Peyer's patch (tissue), 4 donors: ENCODE measurements around the gene LRTM2. TPM values are rescaled to one million over a fixed set of nuclear protein-coding genes. Genes with fewer than 3 reads are reported as not detected.

ENCODE experiments used
- DNase-seq, 3 donors: peaks; one replicate each; pipeline ENCODE4 v3.0.0-alpha.2; 2017 to 2019
- H3K27ac ChIP-seq, 4 donors: fragments of 200-600 bp; sonication (generic); one replicate each; pipeline ENCODE4 v1.5.1; 2016 to 2019
- H3K27me3 ChIP-seq, 2 donors: fragments of 200-600 bp; sonication (generic); one replicate each; pipeline ENCODE4 v1.5.1; 2019
- H3K36me3 ChIP-seq, 3 donors: fragments of 200-600 bp; sonication (generic); one replicate each; pipeline ENCODE4 v1.5.1; 2016 to 2019
- H3K4me1 ChIP-seq, 4 donors: fragments of 200-600 bp; sonication (generic); one replicate each; pipeline ENCODE4 v1.5.1; 2016 to 2019
- H3K4me3 ChIP-seq, 4 donors: fragments of 200-600 bp; sonication (generic); 1 replicate in 3 of 4; 2 replicates in 1 of 4; pipeline ENCODE4 v1.5.1; 2016 to 2019; ENCODE audit warnings: mild to moderate bottlenecking in 1 of 4
- H3K9me3 ChIP-seq, 4 donors: fragments of 200-600 bp; sonication (generic); one replicate each; pipeline ENCODE4 v1.5.1; 2016 to 2019; ENCODE audit warnings: mild to moderate bottlenecking in 1 of 4
- POLR2A ChIP-seq, 2 donors: fragments of 450-650 bp; IDR thresholded peaks; one replicate each; pipeline ENCODE4 v1.5.1; 2017; ENCODE audit warnings: antibody characterized with exemption in 2 of 2, mild to moderate bottlenecking in 2 of 2, moderate library complexity in 2 of 2
- total RNA-seq, 4 donors: library from RNA; depleted of rRNA; stranded (reverse); fragments of >200 nt; gene quantifications; one replicate each; pipeline ENCODE4 v1.1.0, GENCODE V29; 2016
- TF ChIP-seq, protein P1 (sequence below), 6 experiments: fragments of 450-650 bp in 4 of 6; fragments of 200-600 bp in 2 of 6; sonication (generic) in 1 of 6; IDR thresholded peaks; one replicate each; pipeline ENCODE4 v1.5.1; 2017 to 2019; ENCODE audit warnings: antibody characterized with exemption in 6 of 6, mild to moderate bottlenecking in 3 of 6, moderate library complexity in 1 of 6

Gene LRTM2
- total RNA-seq, 4 donors from 2014 or later: not detected

DNA sequence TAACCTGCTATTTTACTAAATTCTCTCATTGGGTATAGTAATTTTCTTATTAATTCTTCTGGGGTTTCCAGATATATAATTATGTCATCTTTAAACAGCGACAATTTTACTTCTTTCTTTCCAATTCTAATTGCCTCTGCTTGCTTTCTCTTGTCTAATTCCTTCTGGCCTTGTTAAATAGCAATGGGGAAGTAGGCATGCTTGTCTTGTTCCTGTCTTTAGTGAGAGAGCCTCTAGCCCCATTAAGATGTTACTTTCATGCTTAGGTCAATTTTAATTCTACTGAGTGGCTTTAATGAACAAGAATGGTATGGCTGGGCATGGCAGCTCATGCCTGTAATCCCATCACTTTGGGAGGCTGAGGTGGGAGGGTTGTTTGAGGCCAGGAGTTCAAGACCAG, 31.7 kb downstream of the LRTM2 start:
- Histone ChIP-seq H3K27me3 (no peaks in the 10 kb centered on the region), H3K27ac (no peak overlapping the region), H3K36me3 (no peaks in the 10 kb centered on the region), H3K9me3 (peaks cover 0 to 5% (median 0%) of the 10 kb centered on the region in 4 donors), H3K4me1 (no peaks in the 10 kb centered on the region), H3K4me3 (no peak overlapping the region)
- TF ChIP-seq, protein P1, sequence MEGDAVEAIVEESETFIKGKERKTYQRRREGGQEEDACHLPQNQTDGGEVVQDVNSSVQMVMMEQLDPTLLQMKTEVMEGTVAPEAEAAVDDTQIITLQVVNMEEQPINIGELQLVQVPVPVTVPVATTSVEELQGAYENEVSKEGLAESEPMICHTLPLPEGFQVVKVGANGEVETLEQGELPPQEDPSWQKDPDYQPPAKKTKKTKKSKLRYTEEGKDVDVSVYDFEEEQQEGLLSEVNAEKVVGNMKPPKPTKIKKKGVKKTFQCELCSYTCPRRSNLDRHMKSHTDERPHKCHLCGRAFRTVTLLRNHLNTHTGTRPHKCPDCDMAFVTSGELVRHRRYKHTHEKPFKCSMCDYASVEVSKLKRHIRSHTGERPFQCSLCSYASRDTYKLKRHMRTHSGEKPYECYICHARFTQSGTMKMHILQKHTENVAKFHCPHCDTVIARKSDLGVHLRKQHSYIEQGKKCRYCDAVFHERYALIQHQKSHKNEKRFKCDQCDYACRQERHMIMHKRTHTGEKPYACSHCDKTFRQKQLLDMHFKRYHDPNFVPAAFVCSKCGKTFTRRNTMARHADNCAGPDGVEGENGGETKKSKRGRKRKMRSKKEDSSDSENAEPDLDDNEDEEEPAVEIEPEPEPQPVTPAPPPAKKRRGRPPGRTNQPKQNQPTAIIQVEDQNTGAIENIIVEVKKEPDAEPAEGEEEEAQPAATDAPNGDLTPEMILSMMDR (IDR thresholded peaks at IDR 0.05): no peak
- TF ChIP-seq POLR2A (IDR thresholded peaks at IDR 0.05): no peak
- DNase-seq: no peak

DNA sequence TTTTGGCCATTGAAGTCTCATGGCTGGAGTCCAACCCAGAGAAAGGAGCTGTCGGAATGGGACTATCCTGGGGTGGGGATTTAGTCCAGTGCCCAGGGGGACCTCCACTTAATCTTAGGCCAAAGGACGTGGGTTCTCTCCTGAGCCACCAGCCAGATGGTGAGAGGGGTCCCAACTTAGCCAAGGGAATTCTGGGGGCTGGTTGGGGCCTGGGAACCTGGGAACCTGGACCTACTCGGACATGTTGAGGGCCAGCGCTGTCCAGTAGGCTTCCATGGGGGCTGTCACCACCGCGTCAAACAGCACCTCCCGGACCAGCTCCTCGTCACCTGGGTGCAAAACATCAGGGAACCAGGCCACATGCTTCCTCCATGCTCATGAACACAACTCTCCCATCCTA, 33.4 kb downstream of the LRTM2 start:
- Histone ChIP-seq H3K27ac (no peak overlapping the region), H3K4me3 (no peak overlapping the region), H3K4me1 (no peaks in the 10 kb centered on the region), H3K36me3 (no peaks in the 10 kb centered on the region), H3K27me3 (no peaks in the 10 kb centered on the region), H3K9me3 (peaks cover 0 to 5% (median 0%) of the 10 kb centered on the region in 4 donors)
- TF ChIP-seq, protein P1 (IDR thresholded peaks at IDR 0.05): no peak
- TF ChIP-seq POLR2A (IDR thresholded peaks at IDR 0.05): no peak
- DNase-seq: peak in 1 of 3 donors; percentile 17

GRCh38 chr12:1855241-1855640, 34.9 kb downstream of the LRTM2 start:
- TF ChIP-seq, protein P1 (IDR thresholded peaks at IDR 0.05): no peak
- no peak for TF ChIP-seq POLR2A (IDR thresholded peaks at IDR 0.05)
- Histone ChIP-seq H3K27ac (no peak overlapping the region), H3K27me3 (no peaks in the 10 kb centered on the region), H3K36me3 (no peaks in the 10 kb centered on the region), H3K4me1 (no peaks in the 10 kb centered on the region), H3K9me3 (peaks cover 0 to 5% (median 0%) of the 10 kb centered on the region in 4 donors), H3K4me3 (no peak overlapping the region)
- no peak for DNase-seq

GRCh38 chr12:1857086-1857485, 36.7 kb downstream of the LRTM2 start:
- peaks cover 0 to 5% (median 0%) of the 10 kb centered on the region in 4 donors for H3K9me3 ChIP-seq
- H3K27me3 ChIP-seq: no peaks in the 10 kb centered on the region
- TF ChIP-seq POLR2A (IDR thresholded peaks at IDR 0.05): no peak
- TF ChIP-seq, protein P1 (IDR thresholded peaks at IDR 0.05): no peak
- no peak overlapping the region for H3K27ac ChIP-seq
- no peaks in the 10 kb centered on the region for H3K36me3 ChIP-seq
- DNase-seq: no peak
- no peak overlapping the region for H3K4me3 ChIP-seq
- H3K4me1 ChIP-seq: no peaks in the 10 kb centered on the region

DNA sequence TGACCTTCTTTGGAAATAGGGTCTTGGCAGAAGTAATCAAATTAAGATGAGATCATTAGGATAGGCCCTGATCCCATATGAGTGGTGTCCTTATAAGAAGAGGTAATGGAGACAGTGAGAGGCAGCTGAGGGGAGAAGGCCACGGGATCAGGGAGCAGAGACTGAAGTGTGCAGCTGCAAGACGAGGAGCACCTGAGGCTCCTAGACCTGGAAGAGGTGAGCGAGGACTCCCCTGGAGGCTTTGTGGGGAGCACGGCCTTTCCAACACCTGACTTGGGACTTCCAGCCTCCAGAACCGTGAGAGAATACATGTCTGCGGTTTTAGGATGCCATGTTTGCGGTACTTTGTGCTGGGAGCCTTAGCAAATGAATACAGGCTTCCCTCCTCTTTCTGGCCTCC, 37.5 kb downstream of the LRTM2 start:
- H3K4me1 ChIP-seq: no peaks in the 10 kb centered on the region
- H3K4me3 ChIP-seq: no peak overlapping the region
- no peaks in the 10 kb centered on the region for H3K27me3 ChIP-seq
- no peaks in the 10 kb centered on the region for H3K36me3 ChIP-seq
- peaks cover 0 to 5% (median 0%) of the 10 kb centered on the region in 4 donors for H3K9me3 ChIP-seq
- DNase-seq: peak in 1 of 3 donors; percentile 15
- TF ChIP-seq, protein P1 (IDR thresholded peaks at IDR 0.05): no peak
- no peak for TF ChIP-seq POLR2A (IDR thresholded peaks at IDR 0.05)
- no peak overlapping the region for H3K27ac ChIP-seq

DNA sequence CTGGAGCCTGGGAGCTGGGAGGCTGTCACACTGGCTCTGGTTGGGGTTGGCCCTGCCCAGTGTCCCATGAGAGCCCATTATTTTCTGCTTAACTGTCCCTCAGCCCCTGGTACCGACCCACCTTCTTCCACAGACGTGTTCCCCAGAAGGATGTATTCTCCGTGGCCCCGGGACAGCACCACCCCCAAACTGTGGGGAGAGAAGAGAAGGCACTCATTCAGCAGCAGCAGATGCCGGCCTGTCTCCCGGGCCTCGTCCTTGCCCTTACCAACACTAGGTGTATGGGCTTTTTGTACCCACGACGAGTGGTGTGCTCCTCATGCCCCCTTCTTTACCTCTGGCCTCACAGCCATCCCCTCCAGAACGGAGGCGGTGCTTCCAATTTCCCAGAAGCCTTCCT, 38.1 kb downstream of the LRTM2 start:
- H3K27me3 ChIP-seq: no peaks in the 10 kb centered on the region
- DNase-seq: peak in 1 of 3 donors; percentile 23
- TF ChIP-seq, protein P1 (IDR thresholded peaks at IDR 0.05): no peak
- no peak for TF ChIP-seq POLR2A (IDR thresholded peaks at IDR 0.05)

More for the DNA sequence above, 38.1 kb downstream of the LRTM2 start:
- H3K27ac ChIP-seq: no peak overlapping the region
- no peak overlapping the region for H3K4me3 ChIP-seq
- no peaks in the 10 kb centered on the region for H3K36me3 ChIP-seq
- H3K4me1 ChIP-seq: no peaks in the 10 kb centered on the region
- H3K9me3 ChIP-seq: peaks cover 0 to 5% (median 0%) of the 10 kb centered on the region in 4 donors
